ENCODE results near the gene NEK7.

DNA sequence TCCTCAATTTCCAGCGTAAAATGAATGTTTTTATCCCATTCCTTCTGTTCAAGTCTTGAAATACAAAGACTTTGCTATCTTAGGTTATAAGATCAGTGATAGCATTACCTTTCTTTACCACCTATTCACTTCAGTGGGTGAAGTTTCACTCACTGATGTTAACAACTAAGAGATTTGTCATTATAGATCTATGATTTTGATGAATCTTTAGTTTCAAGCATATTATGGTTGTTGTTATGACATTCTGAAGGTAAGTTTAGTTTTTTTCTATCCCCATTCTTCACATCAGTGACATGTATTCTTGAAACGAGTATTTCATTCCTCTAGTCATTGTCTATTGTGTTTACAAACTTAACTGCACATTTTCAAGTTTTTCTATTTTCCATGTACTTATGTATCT is 201.1 kb downstream of the NEK7 start:
- TF ChIP-seq, protein P1, sequence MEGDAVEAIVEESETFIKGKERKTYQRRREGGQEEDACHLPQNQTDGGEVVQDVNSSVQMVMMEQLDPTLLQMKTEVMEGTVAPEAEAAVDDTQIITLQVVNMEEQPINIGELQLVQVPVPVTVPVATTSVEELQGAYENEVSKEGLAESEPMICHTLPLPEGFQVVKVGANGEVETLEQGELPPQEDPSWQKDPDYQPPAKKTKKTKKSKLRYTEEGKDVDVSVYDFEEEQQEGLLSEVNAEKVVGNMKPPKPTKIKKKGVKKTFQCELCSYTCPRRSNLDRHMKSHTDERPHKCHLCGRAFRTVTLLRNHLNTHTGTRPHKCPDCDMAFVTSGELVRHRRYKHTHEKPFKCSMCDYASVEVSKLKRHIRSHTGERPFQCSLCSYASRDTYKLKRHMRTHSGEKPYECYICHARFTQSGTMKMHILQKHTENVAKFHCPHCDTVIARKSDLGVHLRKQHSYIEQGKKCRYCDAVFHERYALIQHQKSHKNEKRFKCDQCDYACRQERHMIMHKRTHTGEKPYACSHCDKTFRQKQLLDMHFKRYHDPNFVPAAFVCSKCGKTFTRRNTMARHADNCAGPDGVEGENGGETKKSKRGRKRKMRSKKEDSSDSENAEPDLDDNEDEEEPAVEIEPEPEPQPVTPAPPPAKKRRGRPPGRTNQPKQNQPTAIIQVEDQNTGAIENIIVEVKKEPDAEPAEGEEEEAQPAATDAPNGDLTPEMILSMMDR (IDR thresholded peaks at IDR 0.05): no peak
- TF ChIP-seq POLR2A (IDR thresholded peaks at IDR 0.05): no peak

All from uterus (tissue), 2 donors.